ENCODE results near the gene TNNI2.

Gene TNNI2

DNA sequence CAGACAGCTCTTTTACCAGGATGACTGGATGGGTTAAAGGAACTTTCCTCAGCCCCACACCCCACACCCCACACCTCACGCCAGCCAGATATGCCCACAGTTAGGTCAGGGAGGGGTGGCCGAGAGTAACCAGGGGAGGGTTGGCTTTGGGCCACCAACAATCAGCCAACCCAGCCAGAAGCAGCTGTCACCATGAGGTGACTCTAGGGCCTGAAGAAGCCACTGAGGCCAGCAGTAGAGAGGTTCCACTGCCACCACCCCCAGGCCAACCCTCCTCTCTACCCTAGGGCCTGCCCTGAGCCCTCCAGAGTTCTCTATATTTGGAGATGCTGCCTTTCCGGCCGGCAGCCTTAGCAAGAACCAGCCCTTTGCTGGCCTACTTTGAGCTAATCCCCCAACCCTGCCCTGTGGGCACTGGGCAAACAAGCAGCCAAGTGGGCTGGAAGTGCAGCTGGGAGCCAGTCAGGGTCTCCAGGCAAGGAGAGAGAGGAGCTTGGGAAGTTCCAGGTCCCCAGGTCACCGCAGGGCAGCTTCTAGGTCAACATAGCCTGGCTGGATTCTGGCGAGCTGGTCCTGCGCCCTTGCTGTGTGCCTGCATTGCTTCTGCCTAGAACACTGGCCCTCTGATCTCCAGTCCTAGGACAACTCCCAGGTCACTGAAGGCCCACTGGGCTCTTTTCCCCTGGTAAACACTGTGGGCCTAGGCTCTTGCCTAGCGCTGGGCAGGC, 16.0 kb upstream of the TNNI2 start:
- no peak for DNase-seq

DNA sequence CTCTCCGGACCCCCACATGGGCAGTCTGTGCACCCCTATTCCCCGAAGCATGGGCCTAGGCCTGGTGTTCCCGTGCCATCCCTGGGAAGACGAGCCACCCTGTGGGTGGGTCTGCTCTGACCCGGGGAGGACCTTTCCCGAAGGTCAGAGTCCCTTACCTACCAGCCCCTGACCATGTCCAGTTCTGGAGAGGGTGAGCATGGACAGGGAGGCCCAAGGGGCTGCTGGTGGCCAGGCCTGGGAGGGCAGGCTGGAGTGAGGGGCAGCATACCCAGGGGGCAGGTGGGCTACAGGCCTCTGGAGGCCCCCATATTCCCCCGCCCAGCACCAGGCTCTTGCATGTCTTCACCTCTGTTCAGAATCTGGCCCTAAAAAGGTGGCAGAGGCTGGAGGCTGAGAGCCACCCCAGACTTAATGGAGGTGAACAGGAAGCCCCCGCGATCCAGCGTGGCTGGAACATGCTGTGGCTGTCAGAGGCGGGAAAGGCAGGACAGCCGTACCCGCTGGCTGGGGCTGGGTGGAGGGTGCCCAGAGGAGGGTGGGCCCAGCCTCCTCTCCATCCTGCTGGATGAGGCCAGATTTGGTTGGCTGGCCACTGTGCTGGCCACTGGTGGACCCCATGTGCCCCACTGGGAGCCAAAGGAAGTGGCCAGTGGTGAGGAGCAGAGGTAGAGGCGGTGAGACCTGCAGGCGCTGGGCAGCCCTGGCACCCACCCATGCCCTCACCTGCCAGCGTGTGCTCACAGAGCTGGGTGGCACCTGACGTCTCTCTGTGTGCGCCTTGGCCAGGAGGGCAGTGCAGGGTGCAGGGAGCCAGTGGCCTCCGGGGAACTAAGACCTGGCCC, 15.2 kb upstream of the TNNI2 start:
- no peak for DNase-seq

DNA sequence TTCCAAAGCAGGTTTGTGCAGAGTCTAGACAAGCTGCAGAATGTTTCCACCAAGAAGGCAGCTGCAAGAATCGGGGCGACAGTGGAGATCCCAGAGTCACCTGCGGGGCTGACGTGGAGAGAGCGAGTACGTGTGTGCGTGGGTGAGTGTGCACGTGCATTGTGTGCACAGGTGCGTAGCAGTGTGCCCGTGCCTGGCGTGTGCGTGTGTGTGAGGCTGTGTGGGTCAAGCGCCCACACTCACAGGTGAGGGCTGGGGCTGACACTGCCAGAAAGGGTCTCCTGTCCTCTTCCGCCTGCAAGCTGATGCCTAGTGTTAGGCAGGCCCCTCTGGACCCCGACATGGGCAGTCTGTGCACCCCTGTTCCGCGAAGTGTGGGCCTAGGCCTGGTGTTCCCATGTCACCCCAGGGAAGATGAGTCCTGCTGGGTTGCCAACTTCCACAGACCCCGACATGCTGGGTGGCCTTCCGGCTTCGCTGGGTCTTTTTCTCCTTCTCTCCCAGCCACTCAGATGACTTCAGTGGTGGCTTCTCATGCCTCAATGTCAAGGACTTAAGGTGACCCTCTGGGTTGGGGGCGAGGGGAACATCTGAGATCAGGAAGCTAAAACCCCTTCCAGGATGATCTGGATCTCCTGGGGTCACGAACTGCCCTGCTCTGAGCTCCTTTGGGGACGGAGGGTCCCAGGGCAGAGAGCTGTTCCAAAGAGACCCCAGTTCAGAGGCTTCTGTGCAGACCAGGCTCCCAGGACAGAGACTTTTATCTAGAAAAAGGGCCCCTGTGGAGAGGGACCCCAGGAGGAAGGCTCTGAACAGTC, 14.4 kb upstream of the TNNI2 start:
- no peak for DNase-seq

- DNase-seq, result no peak
Observed at GRCh38 chr11:1825039-1825740, 13.6 kb upstream of the TNNI2 start.

DNA sequence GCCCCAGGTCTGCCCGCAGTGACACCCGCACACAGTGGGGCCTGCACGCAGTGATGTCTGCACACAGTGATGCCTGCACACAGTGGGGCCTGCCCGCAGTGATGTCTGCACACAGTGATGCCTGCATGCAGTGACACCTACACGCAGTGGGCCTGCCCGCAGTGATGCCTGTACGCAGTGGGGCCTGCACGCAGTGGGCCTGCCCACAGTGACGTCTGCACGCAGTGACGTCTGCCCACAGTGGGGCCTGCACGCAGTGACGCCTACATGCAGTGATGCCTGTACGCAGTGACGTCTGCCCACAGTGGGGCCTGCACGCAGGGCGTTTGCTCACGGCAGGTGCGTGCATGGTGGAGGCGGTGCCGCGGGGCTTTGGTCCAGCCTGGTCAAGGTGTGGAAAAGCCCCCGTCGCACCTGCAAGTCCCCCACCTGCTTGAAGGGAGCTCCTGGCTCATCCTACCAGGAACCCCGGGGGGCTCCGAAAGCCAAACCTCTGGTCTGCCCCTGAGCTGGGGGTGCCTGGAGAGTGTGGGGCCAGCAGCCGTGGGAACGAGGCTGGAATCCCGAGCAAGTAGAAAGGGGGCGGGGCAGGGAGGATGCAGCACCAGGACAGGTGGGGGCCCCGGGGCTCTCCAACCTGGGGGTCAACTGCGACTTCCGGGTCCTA, 12.9 kb upstream of the TNNI2 start:
- no peak for DNase-seq

DNA sequence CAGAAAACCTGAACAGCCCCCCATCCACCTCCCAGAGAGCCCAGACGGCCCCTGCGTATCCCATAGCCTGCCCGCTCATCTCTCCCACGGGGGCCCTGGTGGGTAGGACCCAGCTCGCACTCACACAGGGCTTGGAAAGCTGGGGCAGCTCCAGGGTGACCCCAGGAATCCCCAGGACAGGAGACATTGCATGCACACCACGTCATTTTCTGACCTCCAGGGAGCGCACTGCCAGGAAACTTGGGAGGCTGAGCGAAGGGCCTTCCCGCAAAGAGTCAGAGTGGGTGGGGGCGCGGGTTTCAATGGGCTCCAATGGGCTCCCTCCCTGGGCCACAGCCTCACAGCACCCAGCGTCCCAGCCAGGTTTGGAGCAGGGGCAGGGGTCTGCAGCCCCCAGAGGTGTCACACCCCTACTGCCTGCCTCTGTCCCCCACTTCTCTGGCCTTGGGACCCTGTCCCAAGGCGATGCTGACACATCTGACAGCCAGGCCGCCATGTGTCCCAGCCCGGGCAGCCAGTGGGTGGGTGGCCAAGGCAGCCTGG, 12.2 kb upstream of the TNNI2 start:
- DNase-seq, result no peak

GRCh38 chr11:1827095-1827813, 11.5 kb upstream of the TNNI2 start:
- peak; percentile 24 for DNase-seq

DNA sequence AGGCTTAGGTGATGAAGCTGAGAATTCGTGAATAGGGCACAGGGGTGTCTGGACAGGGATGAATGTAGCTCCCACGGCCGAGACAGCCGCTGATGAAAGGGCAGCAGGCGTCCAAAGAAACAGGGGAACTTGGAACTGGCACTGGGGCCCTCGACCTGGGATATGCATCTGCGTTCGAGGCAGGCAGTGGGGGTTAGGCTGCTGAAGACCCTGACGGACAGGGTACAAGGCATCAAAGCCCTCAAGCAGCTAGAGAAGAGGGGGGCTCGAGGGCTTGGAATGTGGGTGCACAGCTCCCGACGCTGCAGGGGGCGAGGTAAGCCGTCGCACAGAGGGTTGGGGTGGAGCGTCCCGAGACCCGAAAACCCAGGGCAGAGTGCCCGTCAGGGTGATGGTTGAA, 10.8 kb upstream of the TNNI2 start:
- no peak for DNase-seq

DNA sequence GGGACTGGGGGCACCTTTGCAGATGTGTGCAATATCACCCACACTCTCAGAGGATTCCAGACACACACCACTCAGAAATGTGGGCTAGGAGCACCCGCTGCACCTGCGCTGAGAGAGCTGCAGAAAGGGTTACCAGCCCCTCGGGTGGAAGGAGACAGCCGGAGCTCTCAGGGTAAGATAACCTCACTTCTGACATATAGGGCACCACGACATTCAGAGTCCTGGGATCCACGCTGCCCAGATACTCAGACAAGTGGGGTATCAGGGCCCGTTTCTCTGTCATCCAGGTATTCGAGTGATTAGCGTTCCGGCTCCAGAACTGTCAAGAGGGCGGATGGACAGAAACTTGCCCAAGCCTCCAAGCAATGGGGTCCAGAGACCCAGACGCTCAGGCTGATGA, 10.2 kb upstream of the TNNI2 start:
- DNase-seq, result no peak

- no peak for DNase-seq
Observed at GRCh38 chr11:1829039-1829820, 9.6 kb upstream of the TNNI2 start.

DNA sequence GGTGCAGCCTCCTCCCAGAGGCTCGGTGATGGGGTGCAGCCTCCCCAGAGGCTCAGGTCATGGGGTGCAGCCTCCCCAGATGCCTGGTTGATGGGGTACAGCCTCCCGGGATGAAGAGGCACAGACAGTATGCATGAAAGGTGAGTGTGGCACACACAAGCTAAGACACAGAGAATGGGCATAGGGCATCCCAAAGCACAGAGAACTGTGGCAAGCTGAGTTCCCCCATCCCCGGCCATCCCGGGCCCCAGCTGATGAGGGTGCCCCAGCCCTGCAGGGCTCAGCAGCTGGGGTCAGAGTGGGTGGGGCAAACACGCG, 8.8 kb upstream of the TNNI2 start:
- DNase-seq, result no peak

DNA sequence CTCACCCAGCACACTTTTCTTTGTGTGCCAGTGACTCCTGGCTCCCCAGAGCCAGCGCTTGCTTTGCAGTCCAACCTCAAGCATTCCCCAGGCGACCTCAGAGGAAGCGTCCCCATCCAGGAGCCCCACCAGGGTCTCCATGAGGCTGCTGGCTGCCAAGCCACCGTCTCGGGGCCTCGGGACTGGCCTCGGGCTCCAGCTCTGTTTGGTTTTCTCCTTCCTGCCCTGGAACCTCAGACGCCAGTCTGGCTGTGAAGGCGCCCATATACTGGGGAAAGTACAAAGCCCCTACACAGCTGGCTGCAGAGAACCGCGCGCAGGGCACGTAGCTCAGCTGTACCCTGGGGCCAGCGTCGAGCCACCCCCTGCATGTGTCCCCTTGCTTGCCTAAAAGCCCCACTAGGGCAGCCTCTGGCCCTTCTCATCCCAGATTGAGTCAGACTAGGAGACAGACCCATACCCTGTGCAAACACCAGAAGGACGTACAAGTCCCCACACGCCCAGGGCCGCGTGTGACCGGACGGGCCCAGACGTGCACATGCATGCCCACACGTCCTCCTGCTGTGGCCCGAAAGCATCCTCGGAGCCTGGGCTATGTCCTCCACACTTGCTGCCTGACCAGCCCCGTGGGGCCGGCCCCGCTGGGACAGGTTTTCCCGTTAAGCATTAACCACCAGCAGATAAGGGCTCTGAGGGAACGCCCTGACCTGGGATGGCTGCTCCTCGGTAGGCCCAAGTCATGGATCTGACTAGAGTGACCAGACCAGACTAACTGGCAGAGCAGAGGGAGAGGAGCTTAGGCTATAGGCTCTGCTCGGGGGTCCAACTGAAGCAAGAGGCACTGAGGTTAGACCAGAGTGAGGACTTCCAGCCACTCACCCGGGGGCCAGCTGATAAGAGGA, 8.2 kb upstream of the TNNI2 start:
- no peak for DNase-seq

DNA sequence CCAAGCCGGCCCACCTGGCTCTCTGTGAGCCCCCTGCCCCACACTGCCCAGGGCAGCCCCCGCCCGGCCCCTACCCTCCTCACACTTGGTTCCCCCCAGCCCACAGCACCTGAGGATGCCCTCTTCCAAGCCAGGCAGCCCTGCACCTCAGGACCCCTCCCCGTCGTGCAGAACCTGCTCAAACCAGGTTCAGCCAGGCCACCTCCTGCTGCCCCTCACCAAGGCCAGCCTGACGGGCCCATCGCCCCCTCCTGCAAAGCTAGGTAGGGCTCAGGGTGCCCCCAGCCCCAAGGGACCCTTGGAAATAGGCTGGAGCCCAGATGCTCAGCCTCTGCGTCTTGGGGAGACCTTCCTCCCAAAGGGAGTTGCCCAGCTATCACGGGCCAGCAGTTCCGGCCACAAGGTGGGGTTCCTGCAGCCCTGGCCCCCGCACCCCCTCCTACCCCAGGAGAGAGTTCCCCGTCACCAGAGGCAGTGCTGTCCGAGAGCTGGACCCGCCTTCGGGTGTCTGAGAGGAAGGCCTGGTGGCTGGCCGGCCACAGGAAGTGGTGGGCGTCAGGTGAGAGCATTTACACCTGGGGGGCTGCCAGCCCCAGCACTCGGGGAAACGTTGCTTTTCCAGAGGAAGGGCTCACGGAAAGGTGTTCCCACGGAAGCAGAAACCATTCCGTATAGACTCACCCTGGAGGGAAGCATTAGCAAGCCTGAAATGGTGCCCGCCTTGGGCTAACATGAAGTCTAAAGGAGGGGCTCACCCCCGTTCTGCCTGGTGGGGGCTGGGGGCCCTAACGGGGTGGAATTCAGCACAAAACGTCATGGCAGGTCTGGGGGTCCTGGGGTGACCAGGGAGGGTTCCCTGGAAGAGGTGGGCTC, 7.2 kb upstream of the TNNI2 start:
- DNase-seq, result no peak

GRCh38 chr11:1832211-1832919, 6.4 kb upstream of the TNNI2 start:
- no peak for DNase-seq

DNA sequence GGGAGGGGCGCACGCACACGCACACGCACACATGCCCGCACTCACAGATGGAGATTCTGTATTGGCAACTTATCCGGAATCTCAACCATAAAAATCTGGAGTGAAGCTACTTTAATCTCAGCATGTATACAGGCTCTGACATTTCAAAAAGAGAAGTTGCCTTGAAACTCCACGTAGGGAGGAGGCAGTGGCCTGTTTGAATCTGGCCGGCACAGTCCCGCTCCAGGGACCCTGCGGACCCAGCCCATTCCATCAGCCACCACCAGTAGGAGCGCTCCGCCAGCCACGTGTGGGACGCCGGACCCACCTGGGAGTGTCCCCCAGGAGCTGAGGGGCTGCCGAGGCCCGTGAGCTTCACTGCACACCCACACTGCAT, 5.9 kb upstream of the TNNI2 start:
- DNase-seq, result no peak

DNA sequence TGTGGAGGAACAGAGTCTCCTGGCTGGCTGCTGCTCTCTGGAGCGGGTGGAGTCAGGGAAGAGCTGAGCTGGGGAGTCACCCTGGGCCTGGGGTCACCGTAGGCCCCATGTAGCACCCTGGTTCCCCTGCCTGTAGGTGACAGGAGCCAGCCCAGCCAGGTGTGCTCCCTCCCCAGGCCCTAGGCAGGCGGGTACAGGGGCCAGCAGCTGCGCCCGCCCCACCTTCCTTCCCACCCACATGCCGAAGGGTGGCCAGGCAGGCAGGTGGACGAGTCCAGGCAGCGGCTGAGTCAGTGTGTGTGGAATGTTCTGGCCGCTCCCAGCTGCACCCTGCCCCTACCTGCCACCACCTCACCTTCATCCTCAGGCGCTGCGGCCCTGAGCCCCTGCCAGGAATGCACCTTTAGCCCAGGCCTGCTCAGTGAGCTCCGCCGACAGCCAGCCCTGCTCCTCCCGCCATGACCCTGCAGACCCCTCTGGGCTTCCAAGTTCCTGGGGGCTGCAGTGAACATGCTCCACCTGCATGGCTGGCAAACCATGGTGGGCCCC, 4.6 kb upstream of the TNNI2 start:
- no peak for DNase-seq

All from NCI-H2171 (cell line).